Gastroesophageal sphincter (tissue), 4 donors: ENCODE data around the gene ICAM5. TPM values are rescaled to one million over a fixed set of nuclear protein-coding genes. Genes with fewer than 3 reads are reported as not detected.

Experiments used
- ATAC-seq: fragments of 150-250 bp; one replicate; pipeline ENCODE4 v1.9.1; 2016; ENCODE audit warnings: mild to moderate bottlenecking, moderate library complexity
- H3K27ac ChIP-seq, 4 donors: fragments of 200-600 bp; sonication (generic) in 3 of 4; 1 replicate in 3 of 4; 2 replicates in 1 of 4; pipeline ENCODE4 v1.5.1; 2016 to 2019
- H3K27me3 ChIP-seq: fragments of 200-600 bp; sonication (generic); one replicate; pipeline ENCODE4 v1.5.1; 2019
- H3K36me3 ChIP-seq, 2 donors: fragments of 200-600 bp; sonication (generic); one replicate each; pipeline ENCODE4 v1.5.1; 2019; ENCODE audit warnings: control low read depth in 1 of 2
- H3K4me1 ChIP-seq, 3 donors: fragments of 200-600 bp; sonication (generic); 1 replicate in 2 of 3; 2 replicates in 1 of 3; pipeline ENCODE4 v1.5.1; 2016 to 2019; ENCODE audit warnings: control low read depth in 2 of 3
- H3K4me3 ChIP-seq, 2 donors: fragments of 200-600 bp; sonication (generic); one replicate each; pipeline ENCODE4 v1.5.1; 2019; ENCODE audit warnings: mild to moderate bottlenecking in 1 of 2, moderate library complexity in 1 of 2
- H3K9me3 ChIP-seq, 3 donors: fragments of 200-600 bp; sonication (generic); one replicate each; pipeline ENCODE4 v1.5.1; 2017 to 2019; ENCODE audit warnings: control low read depth in 2 of 3
- EP300 ChIP-seq: sonication (generic); formaldehyde crosslinking; IDR thresholded peaks from one replicate; pipeline ENCODE4 v1.6.1; 2017; ENCODE audit warnings: antibody characterized with exemption, mild to moderate bottlenecking
- POLR2A ChIP-seq, 2 donors: fragments of 450-650 bp; IDR thresholded peaks; one replicate each; pipeline ENCODE4 v1.6.1; 2017; ENCODE audit warnings: antibody characterized with exemption in 2 of 2, mild to moderate bottlenecking in 2 of 2, moderate library complexity in 1 of 2
- POLR2AphosphoS5 ChIP-seq: sonication (generic); formaldehyde crosslinking; IDR thresholded peaks from one replicate; pipeline ENCODE4 v1.6.1; 2017; ENCODE audit warnings: antibody characterized with exemption
- WGBS, 2 donors: methylation state at CpG; one replicate each; pipeline ENCODE4 v1.1.5; 2018; ENCODE audit warnings: low coverage in 1 of 2; 5-methylcytosine and 5-hydroxymethylcytosine counted together
- total RNA-seq, 4 donors: library from RNA; depleted of rRNA; stranded (reverse); fragments of >200 nt; gene quantifications; one replicate each; pipeline ENCODE4 v1.1.0, GENCODE V29; 2016
- TF ChIP-seq, protein P1 (sequence below), 4 experiments: fragments of 200-600 bp in 2 of 4; fragments of 450-650 bp in 2 of 4; sonication (generic) in 1 of 4; IDR thresholded peaks; one replicate each; pipeline ENCODE4 v1.5.1; 2017 to 2019; ENCODE audit warnings: antibody characterized with exemption in 4 of 4, mild to moderate bottlenecking in 2 of 4, moderate library complexity in 2 of 4

Gene ICAM5
- total RNA-seq, 4 donors from 2014 or later = 0.12 to 0.54 (median 0.47) TPM; not detected in 1

GRCh38 chr19:10270180-10270615 lies 19.6 kb upstream of the ICAM5 start:
- Histone ChIP-seq H3K36me3 (peaks cover 0 to 7% of the 10 kb centered on the region in 2 donors), H3K9me3 (no peaks in the 10 kb centered on the region), H3K27ac (peak overlapping the region; percentile 9 to 81 (median 79)), H3K4me3 (peak overlapping the region; percentile 10 to 53), H3K27me3 (peaks cover 60% of the 10 kb centered on the region), H3K4me1 (peaks cover 0 to 38% (median 7%) of the 10 kb centered on the region in 3 donors)
- peak; percentile 53 for ATAC-seq
- WGBS, 2 donors = no CpG with 5 or more reads among the region's 37 CpGs
- TF ChIP-seq POLR2AphosphoS5 (no peak), EP300 (no peak), POLR2A (IDR thresholded peaks at IDR 0.05) (peak in 1 of 2 donors; percentile 25)
- TF ChIP-seq, protein P1, sequence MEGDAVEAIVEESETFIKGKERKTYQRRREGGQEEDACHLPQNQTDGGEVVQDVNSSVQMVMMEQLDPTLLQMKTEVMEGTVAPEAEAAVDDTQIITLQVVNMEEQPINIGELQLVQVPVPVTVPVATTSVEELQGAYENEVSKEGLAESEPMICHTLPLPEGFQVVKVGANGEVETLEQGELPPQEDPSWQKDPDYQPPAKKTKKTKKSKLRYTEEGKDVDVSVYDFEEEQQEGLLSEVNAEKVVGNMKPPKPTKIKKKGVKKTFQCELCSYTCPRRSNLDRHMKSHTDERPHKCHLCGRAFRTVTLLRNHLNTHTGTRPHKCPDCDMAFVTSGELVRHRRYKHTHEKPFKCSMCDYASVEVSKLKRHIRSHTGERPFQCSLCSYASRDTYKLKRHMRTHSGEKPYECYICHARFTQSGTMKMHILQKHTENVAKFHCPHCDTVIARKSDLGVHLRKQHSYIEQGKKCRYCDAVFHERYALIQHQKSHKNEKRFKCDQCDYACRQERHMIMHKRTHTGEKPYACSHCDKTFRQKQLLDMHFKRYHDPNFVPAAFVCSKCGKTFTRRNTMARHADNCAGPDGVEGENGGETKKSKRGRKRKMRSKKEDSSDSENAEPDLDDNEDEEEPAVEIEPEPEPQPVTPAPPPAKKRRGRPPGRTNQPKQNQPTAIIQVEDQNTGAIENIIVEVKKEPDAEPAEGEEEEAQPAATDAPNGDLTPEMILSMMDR (IDR thresholded peaks at IDR 0.05) = no peak

GRCh38 chr19:10270616-10271394 lies 18.9 kb upstream of the ICAM5 start, which contains the start of gene ICAM1:
Gene ICAM1, plus strand, starts transcription at chr19:10271120. Its CDS starts 40 bp downstream, at chr19:10271160.
- Histone ChIP-seq H3K36me3 (peaks cover 0 to 10% of the 10 kb centered on the region in 2 donors), H3K27me3 (peaks cover 60% of the 10 kb centered on the region), H3K4me3 (peak within 1 kb of the TSS; percentile 10 to 53), H3K27ac (peak within 1 kb of the TSS; percentile 9 to 81 (median 79)), H3K9me3 (no peaks in the 10 kb centered on the region), H3K4me1 (peaks cover 0 to 38% (median 7%) of the 10 kb centered on the region in 3 donors)
- peak; percentile 66 to 67 for TF ChIP-seq POLR2A (IDR thresholded peaks at IDR 0.05)
- TF ChIP-seq POLR2AphosphoS5 = peak; percentile 73
- TF ChIP-seq EP300 = no peak
- TF ChIP-seq, protein P1 (IDR thresholded peaks at IDR 0.05) = peak in 2 of 4 experiments; percentile 14 to 24
- ATAC-seq = peak; percentile 72
- 13% methylated on average over 3 of the region's 51 CpGs; no CpG with 5 or more reads in 1 of the 2 donors for WGBS, 2 donors

- TF ChIP-seq POLR2AphosphoS5 (no peak), EP300 (no peak), POLR2A (IDR thresholded peaks at IDR 0.05) (no peak)
- TF ChIP-seq, protein P1 (IDR thresholded peaks at IDR 0.05) = no peak
- WGBS, 2 donors = 43% methylated on average over 7 of the region's 12 CpGs; no CpG with 5 or more reads in 1 of the 2 donors
- no peaks in the 10 kb centered on the region for H3K9me3 ChIP-seq
- H3K4me1 ChIP-seq = peaks cover 0 to 38% (median 7%) of the 10 kb centered on the region in 3 donors
- peaks cover 0 to 10% of the 10 kb centered on the region in 2 donors for H3K36me3 ChIP-seq
- H3K27me3 ChIP-seq = peaks cover 60% of the 10 kb centered on the region
- peak overlapping the region; percentile 10 to 53 for H3K4me3 ChIP-seq
- peak overlapping the region in 3 of 4 donors; percentile 79 to 81 (median 79) for H3K27ac ChIP-seq
- no peak for ATAC-seq
Observed at GRCh38 chr19:10271543-10272086, 18.1 kb upstream of the ICAM5 start.

GRCh38 chr19:10274589-10274988 lies 15.2 kb upstream of the ICAM5 start:
- no peak for TF ChIP-seq POLR2AphosphoS5
- TF ChIP-seq POLR2A (IDR thresholded peaks at IDR 0.05) = no peak
- TF ChIP-seq, protein P1 (IDR thresholded peaks at IDR 0.05) = no peak
- no peak for TF ChIP-seq EP300
- no peak overlapping the region for H3K4me3 ChIP-seq
- WGBS, 2 donors = 87 to 90% methylated on average over 3 to 4 of the region's 10 CpGs
- peaks cover 0 to 24% (median 7%) of the 10 kb centered on the region in 3 donors for H3K4me1 ChIP-seq
- H3K9me3 ChIP-seq = no peaks in the 10 kb centered on the region
- peaks cover 0 to 25% of the 10 kb centered on the region in 2 donors for H3K36me3 ChIP-seq
- no peak for ATAC-seq
- H3K27ac ChIP-seq = no peak overlapping the region
- peaks cover 52% of the 10 kb centered on the region for H3K27me3 ChIP-seq
